Fibroblast of mammary gland (primary cell): ENCODE results near the gene ADD2.
A peak's percentile ranks its signal among the peaks of the same experiment; 100 is the strongest.

Experiments
- DNase-seq: peaks from one replicate; pipeline ENCODE4 v3.0.0-alpha.2; 2010; ENCODE audit warnings: low read depth
- H3K4me3 ChIP-seq: 2 replicates; pipeline ENCODE4 v1.5.1; 2011; ENCODE audit warnings: low read depth, mild to moderate bottlenecking, low read length, moderate library complexity; ENCODE audit not compliant: control insufficient read depth
- TF ChIP-seq, protein P1 (sequence below): conservative IDR thresholded peaks from 2 replicates; pipeline ENCODE4 v1.5.1; 2011; ENCODE audit warnings: low read depth, low read length, inconsistent platforms; ENCODE audit not compliant: control insufficient read depth, insufficient read depth

Gene ADD2

DNA sequence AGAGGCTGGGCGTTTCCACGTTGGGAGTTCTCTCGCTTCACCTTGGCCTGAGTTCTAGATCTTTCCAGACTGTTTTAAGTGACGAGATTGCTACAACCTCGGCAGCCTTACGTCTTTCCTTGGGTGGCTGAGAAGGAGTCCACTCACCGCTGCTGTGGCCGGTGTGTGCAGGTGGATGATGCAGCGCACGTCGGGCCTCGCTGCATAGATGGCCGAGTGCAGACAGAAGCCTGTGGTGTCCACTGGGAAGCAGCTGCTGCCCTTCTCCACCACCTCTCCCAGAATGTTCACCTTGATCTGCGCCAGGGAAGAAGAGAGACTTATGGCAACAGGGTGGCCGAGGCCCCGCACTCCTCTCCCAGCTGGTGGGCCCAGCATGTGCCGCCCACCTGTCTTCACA is 75.7 kb downstream of the ADD2 start:
- TF ChIP-seq, protein P1, sequence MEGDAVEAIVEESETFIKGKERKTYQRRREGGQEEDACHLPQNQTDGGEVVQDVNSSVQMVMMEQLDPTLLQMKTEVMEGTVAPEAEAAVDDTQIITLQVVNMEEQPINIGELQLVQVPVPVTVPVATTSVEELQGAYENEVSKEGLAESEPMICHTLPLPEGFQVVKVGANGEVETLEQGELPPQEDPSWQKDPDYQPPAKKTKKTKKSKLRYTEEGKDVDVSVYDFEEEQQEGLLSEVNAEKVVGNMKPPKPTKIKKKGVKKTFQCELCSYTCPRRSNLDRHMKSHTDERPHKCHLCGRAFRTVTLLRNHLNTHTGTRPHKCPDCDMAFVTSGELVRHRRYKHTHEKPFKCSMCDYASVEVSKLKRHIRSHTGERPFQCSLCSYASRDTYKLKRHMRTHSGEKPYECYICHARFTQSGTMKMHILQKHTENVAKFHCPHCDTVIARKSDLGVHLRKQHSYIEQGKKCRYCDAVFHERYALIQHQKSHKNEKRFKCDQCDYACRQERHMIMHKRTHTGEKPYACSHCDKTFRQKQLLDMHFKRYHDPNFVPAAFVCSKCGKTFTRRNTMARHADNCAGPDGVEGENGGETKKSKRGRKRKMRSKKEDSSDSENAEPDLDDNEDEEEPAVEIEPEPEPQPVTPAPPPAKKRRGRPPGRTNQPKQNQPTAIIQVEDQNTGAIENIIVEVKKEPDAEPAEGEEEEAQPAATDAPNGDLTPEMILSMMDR, result no peak
- DNase-seq, result no peak
- no peak overlapping the region for H3K4me3 ChIP-seq

DNA sequence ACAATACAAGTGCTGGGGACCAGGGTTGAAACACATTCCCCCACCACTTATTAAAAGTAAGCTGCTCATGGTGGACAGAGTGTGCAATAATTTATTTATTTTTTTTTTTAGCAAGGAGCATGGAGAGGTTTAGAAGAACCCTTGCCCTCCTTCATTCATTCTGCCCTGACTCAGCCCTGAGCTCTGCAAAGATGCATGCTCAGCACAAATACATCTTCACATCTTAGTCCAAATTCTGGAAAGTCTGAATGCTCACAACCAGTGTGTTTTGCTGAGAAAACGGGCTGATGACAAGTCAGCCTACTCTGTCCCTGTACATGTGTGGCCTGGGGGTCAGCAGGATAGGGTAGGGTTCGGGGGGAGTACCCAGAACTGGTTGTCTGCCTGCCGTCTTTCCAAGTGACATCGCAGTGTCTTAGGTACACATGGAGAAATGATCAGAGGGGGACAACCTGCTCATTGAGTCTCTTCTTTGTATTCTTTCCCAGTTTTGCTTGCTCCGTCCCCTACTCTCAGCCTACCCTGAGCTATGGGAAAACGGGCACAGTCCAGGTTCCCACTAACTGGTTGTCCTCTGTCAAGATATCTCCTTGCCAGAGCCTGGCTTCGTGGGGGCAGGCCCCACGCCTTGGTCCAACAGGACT is 76.4 kb downstream of the ADD2 start:
- H3K4me3 ChIP-seq, result no peak overlapping the region
- DNase-seq, result no peak
- TF ChIP-seq, protein P1, result no peak

DNA sequence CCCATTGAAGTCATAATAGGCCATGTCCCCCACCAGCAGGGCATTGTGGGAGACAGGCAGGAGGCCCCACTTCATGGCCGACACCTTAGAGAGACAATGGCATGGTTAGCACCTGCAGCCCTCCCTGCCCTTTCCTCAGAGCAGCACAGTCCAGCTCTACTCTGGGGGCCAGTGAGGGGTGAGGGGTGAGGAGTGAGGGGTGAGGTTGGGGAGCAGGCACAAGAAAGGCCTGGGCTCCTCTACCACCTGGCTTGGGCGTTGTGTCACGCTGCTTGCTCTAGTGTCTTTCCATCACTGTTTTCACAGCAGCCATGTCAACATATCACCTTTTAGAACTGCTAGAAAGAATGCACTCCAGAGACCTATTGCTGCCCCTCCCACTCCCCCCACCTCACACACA is 77.2 kb downstream of the ADD2 start:
- TF ChIP-seq, protein P1, result no peak
- no peak overlapping the region for H3K4me3 ChIP-seq
- DNase-seq, result no peak

DNA sequence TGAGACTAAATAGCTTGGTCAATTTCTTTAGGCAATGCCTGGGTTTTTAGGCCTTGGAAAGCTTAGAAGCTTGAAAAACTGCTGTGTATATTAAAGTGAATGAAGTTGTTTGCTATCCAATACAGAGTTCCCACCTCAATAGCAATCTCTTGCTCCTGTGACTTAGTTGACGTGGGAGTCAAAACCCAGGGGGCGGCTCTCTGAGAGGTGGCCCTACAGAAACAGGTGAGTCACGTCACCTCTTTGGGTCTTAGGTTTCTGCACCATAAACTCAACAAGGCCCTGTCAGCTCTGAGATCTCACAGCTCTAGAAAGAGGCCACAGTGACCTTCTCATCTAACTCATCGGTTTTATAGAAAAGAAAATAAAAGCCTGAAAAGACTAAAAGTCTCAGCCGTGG is 79.6 kb downstream of the ADD2 start:
- TF ChIP-seq, protein P1, result no peak
- no peak overlapping the region for H3K4me3 ChIP-seq
- DNase-seq, result no peak

DNA sequence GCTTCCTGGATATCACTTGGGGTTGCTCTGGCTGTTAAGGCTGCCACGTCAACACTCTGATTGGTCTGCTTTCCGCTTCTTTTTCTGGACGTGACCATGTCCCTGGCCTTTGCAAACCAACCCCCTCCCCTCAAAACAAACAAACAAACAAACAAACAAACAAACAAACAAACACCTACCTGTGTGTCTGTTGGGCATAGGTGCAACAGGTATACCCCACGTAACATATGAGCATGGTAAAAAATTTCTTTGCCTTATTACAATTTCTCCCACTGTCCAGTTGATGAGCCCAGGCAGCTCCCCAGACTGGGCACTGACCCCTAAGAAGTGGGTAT is 80.6 kb downstream of the ADD2 start:
- TF ChIP-seq, protein P1, result no peak
- no peak for DNase-seq
- no peak overlapping the region for H3K4me3 ChIP-seq

DNA sequence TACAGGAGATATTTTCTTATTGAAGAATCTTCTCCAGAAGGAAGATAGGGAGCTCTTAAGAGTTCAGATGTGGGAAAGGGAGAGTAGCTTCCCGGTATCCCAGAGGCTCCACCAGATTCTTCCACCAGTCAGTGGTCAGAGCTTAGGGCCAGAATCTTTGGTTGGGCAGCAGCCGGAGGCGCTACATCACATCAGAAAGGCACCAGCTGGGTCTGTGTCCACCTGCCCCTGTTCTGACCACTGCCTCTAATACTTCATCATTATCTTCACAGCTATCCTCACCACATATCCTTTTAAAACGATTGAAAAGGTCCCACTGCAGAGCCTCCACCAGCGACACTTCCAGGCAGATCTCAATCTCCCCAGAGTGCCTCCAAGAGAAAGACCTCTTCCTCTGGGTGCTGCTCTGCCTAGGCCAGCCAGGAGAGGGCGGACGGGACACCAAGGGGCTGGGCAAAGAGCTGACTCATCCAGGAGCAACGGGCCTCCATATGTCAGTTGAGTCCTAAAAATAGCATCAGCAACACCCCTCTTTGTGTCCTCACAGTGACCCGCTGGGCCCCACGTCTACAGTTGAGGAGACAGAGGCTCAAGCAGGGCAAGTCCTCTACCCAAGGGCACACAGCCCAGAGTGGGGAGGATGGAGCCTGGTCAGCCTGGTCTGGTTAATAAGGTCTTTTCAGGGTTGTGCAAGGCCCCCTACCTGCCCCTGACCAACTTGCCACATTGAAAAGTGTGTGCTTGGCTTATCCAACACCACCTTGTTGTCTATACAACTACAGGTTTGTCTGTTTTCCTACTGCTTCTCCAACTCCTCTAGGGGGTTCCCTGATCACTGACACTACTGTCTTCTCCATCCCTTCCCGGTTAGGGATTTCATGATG is 81.2 kb downstream of the ADD2 start:
- H3K4me3 ChIP-seq, result no peak overlapping the region
- DNase-seq, result peak; percentile 72

More for the DNA sequence above, 81.2 kb downstream of the ADD2 start:
- TF ChIP-seq, protein P1, result peak; percentile 52
